Measurements from ENCODE around the gene COPS4. TPM values are rescaled to one million over a fixed set of nuclear protein-coding genes. Genes with fewer than 3 reads are reported as not detected.

Gene COPS4
- total RNA-seq, 1 donor from 2014 or later, result 92.4 TPM

DNA sequence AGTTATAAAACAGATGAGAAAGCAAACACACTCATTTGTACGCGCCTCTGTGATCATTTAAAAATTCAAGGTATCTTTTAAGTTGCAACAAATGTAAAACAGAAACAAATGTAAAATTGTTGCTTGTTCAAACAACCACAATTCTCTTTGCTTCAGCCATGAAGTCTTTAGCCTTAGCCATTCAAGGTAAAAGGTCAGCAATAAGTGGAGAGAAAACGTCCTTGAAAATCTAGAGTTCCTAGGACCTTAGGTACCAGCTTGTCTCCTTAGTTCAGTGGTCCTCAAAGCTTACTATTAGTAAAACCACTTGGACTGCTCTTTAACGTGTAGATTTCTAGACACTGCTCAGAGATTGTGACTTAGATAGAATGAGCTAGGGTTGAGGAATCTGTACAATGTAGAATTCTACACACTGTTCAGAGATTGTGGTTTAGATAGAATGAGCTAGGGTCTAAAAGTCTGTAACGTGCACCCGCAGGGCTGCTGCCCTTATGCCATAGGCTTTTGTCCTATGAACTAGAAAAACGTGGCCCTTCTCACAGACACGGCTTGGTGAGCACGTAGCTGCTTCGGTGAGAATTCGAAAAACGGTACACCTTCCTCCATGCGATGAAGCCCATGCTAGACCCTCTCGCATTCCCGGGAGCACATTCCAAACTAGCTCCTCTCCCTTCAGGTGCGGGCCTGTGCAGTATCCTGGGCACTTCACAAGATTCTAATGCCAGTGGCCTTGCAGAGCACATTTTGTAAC, 77.9 kb downstream of the COPS4 start:
- Mint-ChIP-seq H3K4me3 (no peak overlapping the region), H3K27me3 (ENCODE audit: insufficient read depth, low read depth) (peaks cover 13% of the 10 kb centered on the region), H3K9me3 (no peaks in the 10 kb centered on the region), H3K4me1 (peaks cover 14% of the 10 kb centered on the region), H3K36me3 (no peaks in the 10 kb centered on the region), H3K27ac (no peak overlapping the region)
- TF ChIP-seq EZH2phosphoT487 (IDR thresholded peaks at IDR 0.05) (no peak), EZH2 (IDR thresholded peaks at IDR 0.05) (no peak)
- TF ChIP-seq, protein P1, sequence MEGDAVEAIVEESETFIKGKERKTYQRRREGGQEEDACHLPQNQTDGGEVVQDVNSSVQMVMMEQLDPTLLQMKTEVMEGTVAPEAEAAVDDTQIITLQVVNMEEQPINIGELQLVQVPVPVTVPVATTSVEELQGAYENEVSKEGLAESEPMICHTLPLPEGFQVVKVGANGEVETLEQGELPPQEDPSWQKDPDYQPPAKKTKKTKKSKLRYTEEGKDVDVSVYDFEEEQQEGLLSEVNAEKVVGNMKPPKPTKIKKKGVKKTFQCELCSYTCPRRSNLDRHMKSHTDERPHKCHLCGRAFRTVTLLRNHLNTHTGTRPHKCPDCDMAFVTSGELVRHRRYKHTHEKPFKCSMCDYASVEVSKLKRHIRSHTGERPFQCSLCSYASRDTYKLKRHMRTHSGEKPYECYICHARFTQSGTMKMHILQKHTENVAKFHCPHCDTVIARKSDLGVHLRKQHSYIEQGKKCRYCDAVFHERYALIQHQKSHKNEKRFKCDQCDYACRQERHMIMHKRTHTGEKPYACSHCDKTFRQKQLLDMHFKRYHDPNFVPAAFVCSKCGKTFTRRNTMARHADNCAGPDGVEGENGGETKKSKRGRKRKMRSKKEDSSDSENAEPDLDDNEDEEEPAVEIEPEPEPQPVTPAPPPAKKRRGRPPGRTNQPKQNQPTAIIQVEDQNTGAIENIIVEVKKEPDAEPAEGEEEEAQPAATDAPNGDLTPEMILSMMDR (IDR thresholded peaks at IDR 0.05), result no peak
- no peaks in the 10 kb centered on the region for H3K9me3 ChIP-seq (ENCODE audit: low read depth)
- no peak overlapping the region for H3K27ac ChIP-seq
- H2AFZ ChIP-seq (replicated peaks), result no peak overlapping the region
- no peaks in the 10 kb centered on the region for H3K36me3 ChIP-seq
- H3K79me2 ChIP-seq (ENCODE audit: low read depth), result no peaks in the 10 kb centered on the region
- H3K27me3 ChIP-seq, result peaks cover 29% of the 10 kb centered on the region
- H3K4me1 ChIP-seq, result no peaks in the 10 kb centered on the region
- H3K4me3 ChIP-seq, result no peak overlapping the region
- H3K9ac ChIP-seq, result no peak overlapping the region
- no peaks in the 10 kb centered on the region for H4K20me1 ChIP-seq (ENCODE audit: low read depth)
- H3K4me2 ChIP-seq, result no peak overlapping the region
- DNase-seq (ENCODE audit: low spot score), result no peak
- peaks cover 4% of the 10 kb centered on the region for H3F3A ChIP-seq (ENCODE audit: low read depth)

DNA sequence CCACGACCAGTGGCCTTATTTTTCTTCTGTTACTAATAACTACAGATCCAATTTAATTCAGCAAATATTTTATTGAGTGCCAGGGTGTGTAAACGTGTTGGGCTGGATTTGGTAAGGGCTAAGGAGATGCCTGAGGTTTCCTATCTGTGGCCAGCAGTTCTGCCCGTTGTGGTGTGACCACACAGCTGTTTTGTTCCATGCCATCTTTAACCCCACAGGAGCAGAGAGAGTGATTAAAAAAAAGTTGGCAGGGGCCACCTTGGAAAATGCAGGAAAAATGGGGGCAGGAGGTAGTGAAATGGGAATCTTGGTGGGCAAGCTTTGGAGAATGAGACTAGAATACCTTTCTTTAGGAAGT, 78.4 kb downstream of the COPS4 start:
- Mint-ChIP-seq H3K4me3 (no peak overlapping the region), H3K4me1 (peaks cover 14% of the 10 kb centered on the region), H3K27ac (no peak overlapping the region), H3K9me3 (no peaks in the 10 kb centered on the region), H3K36me3 (no peaks in the 10 kb centered on the region), H3K27me3 (ENCODE audit: insufficient read depth, low read depth) (peaks cover 13% of the 10 kb centered on the region)
- Histone ChIP-seq H3K9ac (no peak overlapping the region), H3K27ac (no peak overlapping the region), H3K9me3 (ENCODE audit: low read depth) (no peaks in the 10 kb centered on the region), H3K4me3 (no peak overlapping the region), H3K4me2 (no peak overlapping the region), H3K27me3 (peaks cover 24% of the 10 kb centered on the region), H3K4me1 (no peaks in the 10 kb centered on the region), H3F3A (ENCODE audit: low read depth) (peaks cover 4% of the 10 kb centered on the region), H3K36me3 (no peaks in the 10 kb centered on the region), H3K79me2 (ENCODE audit: low read depth) (no peaks in the 10 kb centered on the region), H4K20me1 (ENCODE audit: low read depth) (no peaks in the 10 kb centered on the region), H2AFZ (replicated peaks) (no peak overlapping the region)
- TF ChIP-seq EZH2phosphoT487 (IDR thresholded peaks at IDR 0.05) (no peak), EZH2 (IDR thresholded peaks at IDR 0.05) (no peak)
- TF ChIP-seq, protein P1 (IDR thresholded peaks at IDR 0.05), result no peak
- DNase-seq (ENCODE audit: low spot score), result no peak

DNA sequence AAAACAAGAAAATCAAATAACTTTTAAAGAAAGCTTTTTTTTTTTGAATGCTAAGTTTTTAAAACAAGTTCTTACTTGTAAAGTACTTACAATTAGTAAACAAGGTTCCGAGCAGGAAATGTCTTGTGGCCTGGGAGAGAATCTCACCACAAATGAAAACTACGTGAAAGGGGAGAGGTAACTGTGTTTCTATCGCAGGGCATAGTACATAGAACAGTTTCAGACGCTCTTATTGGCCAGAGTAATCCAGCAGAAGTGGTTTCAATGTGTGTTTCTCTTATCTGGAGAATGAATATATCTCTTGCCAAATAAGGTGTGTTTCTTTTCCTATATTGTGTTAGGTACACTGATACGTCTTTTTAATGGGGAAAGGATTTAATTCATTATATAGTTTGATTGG, 79.6 kb downstream of the COPS4 start, which contains the start of gene PLAC8:
Gene PLAC8, minus strand, starts transcription at position 154 of the 400 bp plus-strand sequence. CDS start 6,808 bp downstream, outside the sequence.
- Histone ChIP-seq H3K9ac (no peak within 1 kb of the TSS), H3K4me1 (no peaks in the 10 kb centered on the region), H4K20me1 (ENCODE audit: low read depth) (no peaks in the 10 kb centered on the region), H3K27ac (no peak within 1 kb of the TSS), H3K4me2 (no peak within 1 kb of the TSS), H3K79me2 (ENCODE audit: low read depth) (no peaks in the 10 kb centered on the region), H3K4me3 (no peak within 1 kb of the TSS), H3K36me3 (no peaks in the 10 kb centered on the region), H3F3A (ENCODE audit: low read depth) (no peaks in the 10 kb centered on the region), H3K27me3 (peaks cover 12% of the 10 kb centered on the region), H2AFZ (replicated peaks) (no peak within 1 kb of the TSS), H3K9me3 (ENCODE audit: low read depth) (no peaks in the 10 kb centered on the region)
- no peak within 1 kb of the TSS for H3K4me3 Mint-ChIP-seq
- DNase-seq (ENCODE audit: low spot score), result no peak
- H3K27ac Mint-ChIP-seq, result no peak within 1 kb of the TSS
- no peaks in the 10 kb centered on the region for H3K9me3 Mint-ChIP-seq
- TF ChIP-seq EZH2 (IDR thresholded peaks at IDR 0.05) (no peak), EZH2phosphoT487 (IDR thresholded peaks at IDR 0.05) (no peak)
- TF ChIP-seq, protein P1 (IDR thresholded peaks at IDR 0.05), result no peak
- H3K27me3 Mint-ChIP-seq (ENCODE audit: insufficient read depth, low read depth), result peaks cover 8% of the 10 kb centered on the region
- H3K4me1 Mint-ChIP-seq, result peaks cover 11% of the 10 kb centered on the region
- H3K36me3 Mint-ChIP-seq, result no peaks in the 10 kb centered on the region

Data from neural progenitor cell (in vitro differentiated cells).